ENCODE results near the gene KRTAP13-3.

Gene KRTAP13-3, protein sequence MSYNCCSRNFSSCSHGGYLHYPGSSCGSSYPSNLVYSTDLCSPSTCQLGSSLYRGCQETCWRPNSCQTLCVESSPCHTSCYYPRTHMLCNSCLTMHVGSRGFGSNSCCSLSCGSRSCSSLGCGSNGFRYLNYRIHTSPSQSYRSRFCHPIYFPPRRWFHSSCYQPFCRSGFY

GRCh38 chr21:30425826-30426225, at the start of gene KRTAP13-3:
Gene KRTAP13-3 (minus strand): TSS chr21:30425926. CDS start chr21:30425912, 14 bp downstream.
- no peak within 1 kb of the TSS for H3K4me3 ChIP-seq (ENCODE audit: low read depth in 1 of 2, low read length in 2 of 2)
- H3K9ac ChIP-seq (ENCODE audit: low read depth, low read length): no peak within 1 kb of the TSS
- H3K4me1 ChIP-seq (ENCODE audit: insufficient read depth, low read length): no peaks in the 10 kb centered on the region
- H3K79me2 ChIP-seq (ENCODE audit: insufficient read depth, low read length): no peaks in the 10 kb centered on the region
- H3K27me3 ChIP-seq (ENCODE audit: insufficient read depth, low read length, poor library complexity): no peaks in the 10 kb centered on the region
- no peaks in the 10 kb centered on the region for H3K36me3 ChIP-seq (ENCODE audit: insufficient read depth, low read length)
- no peak for DNase-seq
- H2AFZ ChIP-seq (ENCODE audit: low read depth, low read length): no peak within 1 kb of the TSS
- no peak for ATAC-seq (ENCODE audit: insufficient read depth, low read depth)
- TF ChIP-seq, protein P1, sequence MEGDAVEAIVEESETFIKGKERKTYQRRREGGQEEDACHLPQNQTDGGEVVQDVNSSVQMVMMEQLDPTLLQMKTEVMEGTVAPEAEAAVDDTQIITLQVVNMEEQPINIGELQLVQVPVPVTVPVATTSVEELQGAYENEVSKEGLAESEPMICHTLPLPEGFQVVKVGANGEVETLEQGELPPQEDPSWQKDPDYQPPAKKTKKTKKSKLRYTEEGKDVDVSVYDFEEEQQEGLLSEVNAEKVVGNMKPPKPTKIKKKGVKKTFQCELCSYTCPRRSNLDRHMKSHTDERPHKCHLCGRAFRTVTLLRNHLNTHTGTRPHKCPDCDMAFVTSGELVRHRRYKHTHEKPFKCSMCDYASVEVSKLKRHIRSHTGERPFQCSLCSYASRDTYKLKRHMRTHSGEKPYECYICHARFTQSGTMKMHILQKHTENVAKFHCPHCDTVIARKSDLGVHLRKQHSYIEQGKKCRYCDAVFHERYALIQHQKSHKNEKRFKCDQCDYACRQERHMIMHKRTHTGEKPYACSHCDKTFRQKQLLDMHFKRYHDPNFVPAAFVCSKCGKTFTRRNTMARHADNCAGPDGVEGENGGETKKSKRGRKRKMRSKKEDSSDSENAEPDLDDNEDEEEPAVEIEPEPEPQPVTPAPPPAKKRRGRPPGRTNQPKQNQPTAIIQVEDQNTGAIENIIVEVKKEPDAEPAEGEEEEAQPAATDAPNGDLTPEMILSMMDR (IDR thresholded peaks at IDR 0.05; ENCODE audit: borderline replicate concordance, extremely low read depth, low read length, poor library complexity, severe bottlenecking): no peak
- TF ChIP-seq EZH2 (IDR thresholded peaks at IDR 0.05; ENCODE audit: borderline replicate concordance, low read depth, low read length, severe bottlenecking): no peak
- no peaks in the 10 kb centered on the region for H3K9me3 ChIP-seq (ENCODE audit: insufficient read depth, low read length, severe bottlenecking)
- no peaks in the 10 kb centered on the region for H4K20me1 ChIP-seq (ENCODE audit: insufficient read depth, low read length)
- H3K27ac ChIP-seq (ENCODE audit: low read length): no peak within 1 kb of the TSS
- H3K4me2 ChIP-seq (ENCODE audit: insufficient read depth, low read length): no peak within 1 kb of the TSS

- Histone ChIP-seq H3K4me2 (ENCODE audit: insufficient read depth, low read length) (no peak overlapping the region), H2AFZ (ENCODE audit: low read depth, low read length) (no peak overlapping the region), H3K4me3 (ENCODE audit: low read depth in 1 of 2, low read length in 2 of 2) (no peak overlapping the region), H3K36me3 (ENCODE audit: insufficient read depth, low read length) (no peaks in the 10 kb centered on the region), H3K79me2 (ENCODE audit: insufficient read depth, low read length) (no peaks in the 10 kb centered on the region), H3K9me3 (ENCODE audit: insufficient read depth, low read length, severe bottlenecking) (no peaks in the 10 kb centered on the region), H3K4me1 (ENCODE audit: insufficient read depth, low read length) (no peaks in the 10 kb centered on the region), H3K27me3 (ENCODE audit: insufficient read depth, low read length, poor library complexity) (no peaks in the 10 kb centered on the region), H4K20me1 (ENCODE audit: insufficient read depth, low read length) (no peaks in the 10 kb centered on the region), H3K27ac (ENCODE audit: low read length) (no peak overlapping the region), H3K9ac (ENCODE audit: low read depth, low read length) (no peak overlapping the region)
- no peak for TF ChIP-seq EZH2 (IDR thresholded peaks at IDR 0.05; ENCODE audit: borderline replicate concordance, low read depth, low read length, severe bottlenecking)
- TF ChIP-seq, protein P1 (IDR thresholded peaks at IDR 0.05; ENCODE audit: borderline replicate concordance, extremely low read depth, low read length, poor library complexity, severe bottlenecking): no peak
- DNase-seq (no peak), ATAC-seq (ENCODE audit: insufficient read depth, low read depth) (no peak)
Measured at GRCh38 chr21:30468900-30469714, 43.4 kb upstream of the KRTAP13-3 start.

GRCh38 chr21:30463713-30464112, 38.0 kb upstream of the KRTAP13-3 start:
- Histone ChIP-seq H3K4me1 (ENCODE audit: insufficient read depth, low read length) (no peaks in the 10 kb centered on the region), H3K36me3 (ENCODE audit: insufficient read depth, low read length) (no peaks in the 10 kb centered on the region), H4K20me1 (ENCODE audit: insufficient read depth, low read length) (no peaks in the 10 kb centered on the region), H2AFZ (ENCODE audit: low read depth, low read length) (no peak overlapping the region), H3K27me3 (ENCODE audit: insufficient read depth, low read length, poor library complexity) (no peaks in the 10 kb centered on the region), H3K4me2 (ENCODE audit: insufficient read depth, low read length) (no peak overlapping the region), H3K4me3 (ENCODE audit: low read depth in 1 of 2, low read length in 2 of 2) (no peak overlapping the region), H3K9me3 (ENCODE audit: insufficient read depth, low read length, severe bottlenecking) (no peaks in the 10 kb centered on the region), H3K79me2 (ENCODE audit: insufficient read depth, low read length) (no peaks in the 10 kb centered on the region), H3K9ac (ENCODE audit: low read depth, low read length) (no peak overlapping the region), H3K27ac (ENCODE audit: low read length) (no peak overlapping the region)
- no peak for DNase-seq
- ATAC-seq (ENCODE audit: insufficient read depth, low read depth): no peak
- TF ChIP-seq, protein P1 (IDR thresholded peaks at IDR 0.05; ENCODE audit: borderline replicate concordance, extremely low read depth, low read length, poor library complexity, severe bottlenecking): peak; percentile 68
- no peak for TF ChIP-seq EZH2 (IDR thresholded peaks at IDR 0.05; ENCODE audit: borderline replicate concordance, low read depth, low read length, severe bottlenecking)

Data from DND-41 (cell line).